ENCODE measurements around the gene ACO1. TPM values are rescaled to one million over a fixed set of nuclear protein-coding genes. Genes with fewer than 3 reads are reported as not detected.

Gene ACO1
- total and polyA plus RNA-seq, 12 donors, result 11.3 to 130 (median 97.3) TPM

GRCh38 chr9:32347571-32347970 lies 36.9 kb upstream of the ACO1 start:
- no peaks in the 10 kb centered on the region for H3K9me3 ChIP-seq (replicated peaks in 1 of 3)
- 53 to 72% (median 67%) methylated on average over 2 of the region's 2 CpGs for WGBS, 4 donors
- no peaks in the 10 kb centered on the region for H3K4me1 ChIP-seq (replicated peaks in 1 of 2)
- H3K4me3 ChIP-seq, result no peak overlapping the region
- DNase-seq, result no peak
- H3K27ac ChIP-seq, result no peak overlapping the region
- H3K27me3 ChIP-seq, result no peaks in the 10 kb centered on the region
- no peaks in the 10 kb centered on the region for H3K36me3 ChIP-seq (replicated peaks in 1 of 2)
- TF ChIP-seq POLR2A (IDR thresholded peaks at IDR 0.05), result no peak
- TF ChIP-seq CTCF (IDR thresholded peaks at IDR 0.05), result no peak
- intact Hi-C loops (cut with DNase I), result no loop called here

GRCh38 chr9:32348106-32348695 lies 36.2 kb upstream of the ACO1 start:
- H3K4me3 ChIP-seq, result no peak overlapping the region
- intact Hi-C loops (cut with DNase I), result no loop called here
- H3K9me3 ChIP-seq (replicated peaks in 1 of 3), result no peaks in the 10 kb centered on the region
- TF ChIP-seq CTCF (IDR thresholded peaks at IDR 0.05) (no peak), POLR2A (IDR thresholded peaks at IDR 0.05) (no peak)
- H3K4me1 ChIP-seq (replicated peaks in 1 of 2), result no peaks in the 10 kb centered on the region
- no peaks in the 10 kb centered on the region for H3K36me3 ChIP-seq (replicated peaks in 1 of 2)
- DNase-seq, result no peak
- H3K27ac ChIP-seq, result no peak overlapping the region
- no peaks in the 10 kb centered on the region for H3K27me3 ChIP-seq
- WGBS, 4 donors, result 62 to 66% (median 64%) methylated on average over 7 of the region's 7 CpGs

GRCh38 chr9:32349013-32349412 lies 35.4 kb upstream of the ACO1 start:
- Histone ChIP-seq H3K27me3 (no peaks in the 10 kb centered on the region), H3K9me3 (replicated peaks in 1 of 3) (no peaks in the 10 kb centered on the region), H3K36me3 (replicated peaks in 1 of 2) (no peaks in the 10 kb centered on the region), H3K4me1 (replicated peaks in 1 of 2) (no peaks in the 10 kb centered on the region), H3K27ac (no peak overlapping the region), H3K4me3 (no peak overlapping the region)
- DNase-seq, result no peak
- intact Hi-C loops (cut with DNase I), result no loop called here
- TF ChIP-seq POLR2A (IDR thresholded peaks at IDR 0.05), result no peak
- TF ChIP-seq CTCF (IDR thresholded peaks at IDR 0.05), result no peak
- 66 to 84% (median 75%) methylated on average over 3 of the region's 3 CpGs for WGBS, 4 donors

GRCh38 chr9:32350682-32351081 lies 33.8 kb upstream of the ACO1 start:
- H3K27ac ChIP-seq, result no peak overlapping the region
- no peak overlapping the region for H3K4me3 ChIP-seq
- no peaks in the 10 kb centered on the region for H3K4me1 ChIP-seq (replicated peaks in 1 of 2)
- H3K9me3 ChIP-seq (replicated peaks in 1 of 3), result no peaks in the 10 kb centered on the region
- intact Hi-C loops (cut with DNase I), result no loop called here
- no peaks in the 10 kb centered on the region for H3K27me3 ChIP-seq
- no peak for DNase-seq
- no peaks in the 10 kb centered on the region for H3K36me3 ChIP-seq (replicated peaks in 1 of 2)
- TF ChIP-seq CTCF (IDR thresholded peaks at IDR 0.05) (peak in 4 of 6 experiments; percentile 11 to 41 (median 18)), POLR2A (IDR thresholded peaks at IDR 0.05) (no peak)

All from adrenal gland (tissue), 12 donors.